Measurements from ENCODE around the gene TSSK3.
A peak's percentile ranks its signal among the peaks of the same experiment; 100 is the strongest.

- TF ChIP-seq CTCF (IDR thresholded peaks at IDR 0.05) (no peak), POLR2A (IDR thresholded peaks at IDR 0.05) (peak in 1 of 2 donors; percentile 80)
Observed at GRCh38 chr1:32394141-32394889, 32.0 kb downstream of the TSSK3 start, which contains the start of gene BSDC1.
